Spleen (tissue), 11 donors: ENCODE results near the gene KCNQ1. TPM values are rescaled to one million over a fixed set of nuclear protein-coding genes. Genes with fewer than 3 reads are reported as not detected.
A peak's percentile ranks its signal among the peaks of the same experiment; 100 is the strongest.

Source experiments
- DNase-seq: peaks from one replicate; pipeline ENCODE4 v3.0.0-alpha.2; 2020
- H3K27ac ChIP-seq, 8 donors: fragments of 200-600 bp; sonication (generic) in 7 of 8; 1 replicate in 4 of 8; 2 replicates in 4 of 8; pipeline versions ENCODE4 v1.5.0 to v1.8.0; 2016 to 2021; ENCODE audit warnings: inconsistent platforms in 4 of 8, mild to moderate bottlenecking in 4 of 8, moderate library complexity in 1 of 8
- H3K27me3 ChIP-seq, 7 donors: fragments of 200-600 bp; sonication (generic) in 6 of 7; replicated peaks in 1 of 7; 1 replicate in 4 of 7; 2 replicates in 3 of 7; pipeline versions ENCODE4 v1.5.0 to v1.8.0; 2016 to 2021; ENCODE audit warnings: inconsistent platforms in 3 of 7, mild to moderate bottlenecking in 1 of 7
- H3K36me3 ChIP-seq, 6 donors: fragments of 200-600 bp; sonication (generic) in 5 of 6; 1 replicate in 4 of 6; 2 replicates in 2 of 6; pipeline versions ENCODE4 v1.5.0 to v1.8.0; 2016 to 2021; ENCODE audit warnings: inconsistent platforms in 2 of 6
- H3K4me1 ChIP-seq, 6 donors: fragments of 200-600 bp; sonication (generic) in 5 of 6; 1 replicate in 3 of 6; 2 replicates in 3 of 6; pipeline versions ENCODE4 v1.5.0 to v1.8.0; 2016 to 2021; ENCODE audit warnings: inconsistent platforms in 3 of 6
- H3K4me3 ChIP-seq, 8 donors: fragments of 200-600 bp; sonication (generic) in 7 of 8; 1 replicate in 4 of 8; 2 replicates in 4 of 8; pipeline versions ENCODE4 v1.5.0 to v1.8.0; 2016 to 2021; ENCODE audit warnings: inconsistent platforms in 4 of 8, mild to moderate bottlenecking in 4 of 8, moderate library complexity in 2 of 8
- H3K9me3 ChIP-seq, 8 donors: fragments of 200-600 bp; sonication (generic) in 7 of 8; 1 replicate in 4 of 8; 2 replicates in 4 of 8; pipeline versions ENCODE4 v1.5.0 to v1.8.0; 2016 to 2021; ENCODE audit warnings: inconsistent platforms in 4 of 8
- CTCF ChIP-seq, 11 experiments: fragments of 200-600 bp in 7 of 11; fragments of 450-650 bp in 4 of 11; sonication (generic) in 4 of 11; IDR thresholded peaks in 8 of 11; conservative IDR thresholded peaks in 3 of 11; 1 replicate in 7 of 11; 2 replicates in 4 of 11; pipeline versions ENCODE4 v1.4.0 to v1.8.0; 2016 to 2021; ENCODE audit warnings: antibody characterized with exemption in 11 of 11, inconsistent platforms in 4 of 11, mild to moderate bottlenecking in 1 of 11
- POLR2A ChIP-seq, 3 donors: fragments of 450-650 bp; IDR thresholded peaks; one replicate each; pipeline ENCODE4 v1.5.1; 2017; ENCODE audit warnings: antibody characterized with exemption in 3 of 3, mild to moderate bottlenecking in 1 of 3
- POLR2AphosphoS5 ChIP-seq, 3 donors: sonication (generic); formaldehyde crosslinking; IDR thresholded peaks; one replicate each; pipeline ENCODE4 v1.5.1; 2017; ENCODE audit warnings: antibody characterized with exemption in 3 of 3
- WGBS, 5 donors: extraction: QIAGEN DNeasy Blood & Tissue Kit in 3 of 5; methylation state at CpG; one replicate each; pipeline versions ENCODE4 v1.1.5 to v1.1.7; 2013 to 2018; 5-methylcytosine and 5-hydroxymethylcytosine counted together
- intact Hi-C: fragments of 100-400 bp; cut with DNase I; formaldehyde crosslinking; loops from one replicate; pipeline ENCODE4 v1.15.0; 2023; ENCODE audit warnings: low total_unique reads
- polyA plus RNA-seq, 3 donors: library from polyadenylated mRNA; stranded (reverse); fragments of 200-250 nt; gene quantifications; one replicate each; pipeline ENCODE4 v1.2.1, GENCODE V29; 2013
- total RNA-seq, 7 donors: library from RNA; depleted of rRNA in 3 of 7; stranded (reverse); fragments of >200 nt in 3 of 7; fragmentation: NEBNext Ultra II Directional in 4 of 7; extraction: Animal tissue kit (Norgen Biotek cat#: 25700) in 4 of 7; gene quantifications; one replicate each; pipeline versions ENCODE4 v1.1.0 to v1.2.1, GENCODE V29; 2016 to 2021
- donor health status: healthy with polysubstance abuse.
- donor health status: DM: no; HTN: no; CAD: no; lungs with moderate emphysema.
- donor health status: DM: no; HTN: no; CAD: no.
- donor health status: Bipolar disorder and iron deficiency.
- donor health status: healthy.
- donor health status: DM: no; HTN: no; CAD: no.
- donor health status: DM: yes; HTN: yes; CAD: no.

Gene KCNQ1
- total and polyA plus RNA-seq, 10 donors: 3.3 to 21.6 (median 13.5) TPM

- DNase-seq: no peak
- peaks cover 0 to 88% (median 52%) of the 10 kb centered on the region in 7 donors for H3K27me3 ChIP-seq
- H3K36me3 ChIP-seq: no peaks in the 10 kb centered on the region
- H3K27ac ChIP-seq: no peak overlapping the region
- H3K4me1 ChIP-seq: peaks cover 0 to 51% (median 18%) of the 10 kb centered on the region in 6 donors
- peaks cover 0 to 4% (median 0%) of the 10 kb centered on the region in 8 donors for H3K9me3 ChIP-seq
- H3K4me3 ChIP-seq: no peak overlapping the region
- no peak for TF ChIP-seq POLR2AphosphoS5 (IDR thresholded peaks at IDR 0.05)
- no peak for TF ChIP-seq CTCF (IDR thresholded peaks at IDR 0.05 in 8 of 11, conservative IDR thresholded peaks at IDR 0.05 in 3 of 11)
- no peak for TF ChIP-seq POLR2A (IDR thresholded peaks at IDR 0.05)
- intact Hi-C loops: no loop called here
- 89 to 94% (median 91%) methylated on average over 11 of the region's 11 CpGs for WGBS, 5 donors
Observed at GRCh38 chr11:2865922-2866577, 421.2 kb downstream of the KCNQ1 start.

GRCh38 chr11:2867142-2867541 lies 422.3 kb downstream of the KCNQ1 start:
- Histone ChIP-seq H3K4me3 (no peak overlapping the region), H3K36me3 (no peaks in the 10 kb centered on the region), H3K27me3 (peaks cover 0 to 87% (median 46%) of the 10 kb centered on the region in 7 donors), H3K27ac (no peak overlapping the region), H3K4me1 (peaks cover 0 to 58% (median 23%) of the 10 kb centered on the region in 6 donors), H3K9me3 (peaks cover 0 to 4% (median 0%) of the 10 kb centered on the region in 8 donors)
- intact Hi-C loops: no loop called here
- WGBS, 5 donors: 78 to 100% (median 90%) methylated on average over 2 to 5 of the region's 5 CpGs
- TF ChIP-seq CTCF (IDR thresholded peaks at IDR 0.05 in 8 of 11, conservative IDR thresholded peaks at IDR 0.05 in 3 of 11) (no peak), POLR2AphosphoS5 (IDR thresholded peaks at IDR 0.05) (no peak)
- DNase-seq: no peak

- WGBS, 5 donors: 40 to 52% (median 40%) methylated on average over 25 of the region's 25 CpGs
- intact Hi-C loops: no loop called here
Observed at GRCh38 chr11:2867722-2868505, 423.1 kb downstream of the KCNQ1 start.

More at GRCh38 chr11:2867722-2868505, 423.1 kb downstream of the KCNQ1 start:
- peak overlapping the region; percentile 6 to 54 (median 18) for H3K4me3 ChIP-seq
- peaks cover 0 to 50% (median 18%) of the 10 kb centered on the region in 6 donors for H3K4me1 ChIP-seq
- peaks cover 0 to 4% (median 0%) of the 10 kb centered on the region in 8 donors for H3K9me3 ChIP-seq
- H3K36me3 ChIP-seq: no peaks in the 10 kb centered on the region
- peaks cover 0 to 86% (median 38%) of the 10 kb centered on the region in 7 donors for H3K27me3 ChIP-seq
- no peak overlapping the region for H3K27ac ChIP-seq
- TF ChIP-seq POLR2A (IDR thresholded peaks at IDR 0.05): no peak
- no peak for TF ChIP-seq POLR2AphosphoS5 (IDR thresholded peaks at IDR 0.05)
- TF ChIP-seq CTCF (IDR thresholded peaks at IDR 0.05 in 8 of 11, conservative IDR thresholded peaks at IDR 0.05 in 3 of 11): no peak
- no peak for DNase-seq
